ENCODE data around the gene CYLD. TPM values are rescaled to one million over a fixed set of nuclear protein-coding genes. Genes with fewer than 3 reads are reported as not detected.

Gene CYLD
- total RNA-seq, 5 donors from 2014 or later (not counting 1 experiment from before 2014, with no cell fraction given): 243 to 380 (median 294) TPM

DNA sequence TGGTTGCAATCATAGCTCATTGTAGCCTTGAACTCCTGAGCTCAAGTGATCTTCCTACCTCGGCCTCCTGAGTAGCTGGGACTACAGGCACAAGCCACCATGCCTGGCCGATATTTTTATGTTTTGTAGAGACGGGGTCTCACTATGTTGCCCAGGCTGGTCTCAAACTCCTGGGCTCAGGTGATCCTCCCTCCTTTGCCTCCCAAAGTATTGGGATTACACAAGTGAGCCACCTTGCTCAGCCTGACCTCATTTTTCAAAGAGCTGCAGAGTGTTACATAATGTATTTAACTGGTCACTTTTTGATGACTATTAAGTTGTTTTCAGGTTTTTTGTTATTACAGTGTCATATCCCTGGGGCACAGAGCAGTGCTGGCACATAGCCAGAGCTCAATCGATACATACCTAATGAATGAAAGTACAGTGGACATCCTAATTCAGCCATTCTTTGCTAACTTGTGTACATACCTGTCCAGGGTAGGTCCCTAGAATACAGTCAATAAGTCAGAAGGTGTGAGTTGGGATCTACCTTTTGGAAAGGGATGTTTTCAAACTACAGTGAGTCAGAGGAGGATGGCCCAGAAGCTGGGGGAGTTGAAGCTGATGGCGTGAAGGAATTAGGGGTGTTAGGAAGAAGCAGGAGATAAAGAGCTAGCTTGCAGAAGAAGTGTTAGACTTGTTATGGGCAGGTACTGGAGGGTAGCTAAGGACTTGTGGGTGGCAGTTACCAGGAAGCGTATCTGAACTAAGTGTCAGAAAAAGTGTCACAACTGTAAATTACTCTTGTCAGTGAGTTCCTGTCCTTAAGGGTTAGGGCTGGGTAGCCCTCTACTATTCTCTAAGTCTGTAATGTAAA is 20.1 kb upstream of the CYLD start:
- Histone ChIP-seq H3K4me3 (ENCODE audit: control insufficient read depth in 1 of 2, extremely low read depth in 1 of 2, low read length in 1 of 2) (no peak overlapping the region), H3K9me3 (no peaks in the 10 kb centered on the region), H3K36me3 (ENCODE audit: control insufficient read depth in 2 of 2, extremely low read depth in 1 of 2, insufficient read depth in 1 of 2, low read length in 1 of 2) (peaks cover 5 to 8% of the 10 kb centered on the region in 2 donors), H3K4me1 (ENCODE audit: control insufficient read depth in 1 of 2, extremely low read depth in 1 of 2, insufficient read depth in 2 of 2, low read length in 2 of 2) (peaks cover 16 to 36% of the 10 kb centered on the region in 2 experiments), H3K27me3 (replicated peaks in 1 of 2; ENCODE audit: control insufficient read depth in 2 of 2, extremely low read depth in 1 of 2, insufficient read depth in 2 of 2, low read length in 1 of 2) (no peaks in the 10 kb centered on the region), H3K27ac (ENCODE audit: low read length) (peak overlapping the region; percentile 67)
- ChIA-PET CTCF (interaction anchor here (0.6 to 2.2 kb wide), 6 partner anchors 21 to 85 kb away, joined by 3 to 9 read pairs (median 4); no protein-coding TSS in a partner anchor), POLR2A (no interaction called here)
- H3K9me3 Mint-ChIP-seq: peaks cover 7 to 9% (median 8%) of the 10 kb centered on the region in 3 donors
- 81% methylated on average over 3 of the region's 6 CpGs for WGBS (ENCODE audit: insufficient coverage)
- H3K4me1 Mint-ChIP-seq: peaks cover 45 to 51% (median 48%) of the 10 kb centered on the region in 3 donors
- H3K27me3 Mint-ChIP-seq: no peaks in the 10 kb centered on the region
- peak overlapping the region; percentile 86 to 90 for H3K27ac Mint-ChIP-seq
- peak overlapping the region in 1 of 3 donors; percentile 24 for H3K4me3 Mint-ChIP-seq
- ATAC-seq (replicated peaks in 1 of 4) (peak; percentile 36 to 74 (median 68)), DNase-seq (peak in 3 of 35 experiments; percentile 4 to 56 (median 16))
- peaks cover 37% of the 10 kb centered on the region for H3K36me3 Mint-ChIP-seq

DNA sequence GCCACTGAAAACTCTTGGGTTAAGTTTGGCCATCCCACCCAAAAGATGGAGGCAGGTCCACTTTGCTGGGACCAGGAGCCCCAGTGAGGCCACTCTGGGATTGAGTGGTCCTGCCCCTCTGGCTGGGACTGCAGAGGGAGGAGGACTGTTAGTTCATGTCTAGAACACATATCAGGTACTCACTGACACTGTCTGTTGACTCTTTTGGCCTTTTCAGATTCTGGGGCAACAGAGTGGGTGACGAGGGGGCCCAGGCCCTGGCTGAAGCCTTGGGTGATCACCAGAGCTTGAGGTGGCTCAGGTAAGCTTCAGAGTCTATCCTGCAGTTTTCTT is 19.5 kb upstream of the CYLD start:
- no peaks in the 10 kb centered on the region for H3K9me3 ChIP-seq
- peaks cover 5 to 8% of the 10 kb centered on the region in 2 donors for H3K36me3 ChIP-seq (ENCODE audit: control insufficient read depth in 2 of 2, extremely low read depth in 1 of 2, insufficient read depth in 1 of 2, low read length in 1 of 2)
- 80% methylated on average over 1 of the region's 1 CpG for WGBS (ENCODE audit: insufficient coverage)
- peaks cover 7 to 9% (median 8%) of the 10 kb centered on the region in 3 donors for H3K9me3 Mint-ChIP-seq
- H3K36me3 Mint-ChIP-seq: peaks cover 36% of the 10 kb centered on the region
- no peaks in the 10 kb centered on the region for H3K27me3 ChIP-seq (replicated peaks in 1 of 2; ENCODE audit: control insufficient read depth in 2 of 2, extremely low read depth in 1 of 2, insufficient read depth in 2 of 2, low read length in 1 of 2)
- H3K27ac ChIP-seq (ENCODE audit: low read length): peak overlapping the region; percentile 67
- H3K4me3 Mint-ChIP-seq: peak overlapping the region in 1 of 3 donors; percentile 24
- ATAC-seq (replicated peaks in 1 of 4) (peak in 1 of 4 experiments; percentile 30), DNase-seq (no peak)
- no peaks in the 10 kb centered on the region for H3K27me3 Mint-ChIP-seq
- H3K4me1 ChIP-seq (ENCODE audit: control insufficient read depth in 1 of 2, extremely low read depth in 1 of 2, insufficient read depth in 2 of 2, low read length in 2 of 2): peaks cover 16 to 36% of the 10 kb centered on the region in 2 experiments
- H3K4me3 ChIP-seq (ENCODE audit: control insufficient read depth in 1 of 2, extremely low read depth in 1 of 2, low read length in 1 of 2): no peak overlapping the region
- H3K4me1 Mint-ChIP-seq: peaks cover 43 to 46% (median 44%) of the 10 kb centered on the region in 3 donors
- ChIA-PET CTCF (interaction anchor here (0.6 to 1.0 kb wide), 6 partner anchors 19 to 1126 kb away, joined by 3 to 5 read pairs (median 4); no protein-coding TSS in a partner anchor), POLR2A (no interaction called here)
- H3K27ac Mint-ChIP-seq: peak overlapping the region; percentile 86 to 90

DNA sequence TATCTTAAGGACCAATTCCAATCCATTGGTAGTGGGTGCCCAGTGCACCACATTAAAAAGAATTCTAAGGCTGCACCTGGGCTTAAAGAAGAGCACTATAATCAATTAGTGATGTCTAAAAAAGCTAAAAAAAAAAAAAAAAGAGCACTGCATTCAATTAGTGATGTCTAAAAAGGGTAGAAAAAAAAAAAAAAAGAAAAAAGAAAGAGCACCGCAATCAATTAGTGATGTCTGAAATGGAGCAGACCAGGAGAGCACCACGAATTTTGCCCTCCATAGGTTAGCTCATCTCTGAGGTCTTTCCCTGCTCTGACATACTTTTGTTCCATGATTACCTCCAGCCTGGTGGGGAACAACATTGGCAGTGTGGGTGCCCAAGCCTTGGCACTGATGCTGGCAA is 18.9 kb upstream of the CYLD start:
- H3K27me3 ChIP-seq (replicated peaks in 1 of 2; ENCODE audit: control insufficient read depth in 2 of 2, extremely low read depth in 1 of 2, insufficient read depth in 2 of 2, low read length in 1 of 2): no peaks in the 10 kb centered on the region
- peaks cover 16 to 36% of the 10 kb centered on the region in 2 experiments for H3K4me1 ChIP-seq (ENCODE audit: control insufficient read depth in 1 of 2, extremely low read depth in 1 of 2, insufficient read depth in 2 of 2, low read length in 2 of 2)
- Mint-ChIP-seq H3K4me1 (peaks cover 41 to 43% (median 41%) of the 10 kb centered on the region in 3 donors), H3K4me3 (peak overlapping the region in 1 of 3 donors; percentile 24), H3K27me3 (no peaks in the 10 kb centered on the region), H3K27ac (peak overlapping the region in 1 of 2 donors; percentile 90), H3K36me3 (peaks cover 34% of the 10 kb centered on the region), H3K9me3 (peaks cover 7 to 9% (median 8%) of the 10 kb centered on the region in 3 donors)
- H3K9me3 ChIP-seq: no peaks in the 10 kb centered on the region
- DNase-seq (no peak), ATAC-seq (replicated peaks in 1 of 4) (no peak)
- CTCF ChIA-PET: interaction anchor here (0.6 to 0.7 kb wide), 3 partner anchors 18 to 1127 kb away, joined by 3 to 5 read pairs (median 4); no protein-coding TSS in a partner anchor
- WGBS (ENCODE audit: insufficient coverage): 100% methylated on average over 1 of the region's 2 CpGs
- POLR2A ChIA-PET: interaction anchor here in 1 of 2 donors (1.6 kb wide), 1 partner anchor 19 kb away, joined by 5 read pairs; the partner anchor contains the start of gene CYLD
- peaks cover 5 to 8% of the 10 kb centered on the region in 2 donors for H3K36me3 ChIP-seq (ENCODE audit: control insufficient read depth in 2 of 2, extremely low read depth in 1 of 2, insufficient read depth in 1 of 2, low read length in 1 of 2)
- no peak overlapping the region for H3K4me3 ChIP-seq (ENCODE audit: control insufficient read depth in 1 of 2, extremely low read depth in 1 of 2, low read length in 1 of 2)
- H3K27ac ChIP-seq (ENCODE audit: low read length): peak overlapping the region; percentile 67

DNA sequence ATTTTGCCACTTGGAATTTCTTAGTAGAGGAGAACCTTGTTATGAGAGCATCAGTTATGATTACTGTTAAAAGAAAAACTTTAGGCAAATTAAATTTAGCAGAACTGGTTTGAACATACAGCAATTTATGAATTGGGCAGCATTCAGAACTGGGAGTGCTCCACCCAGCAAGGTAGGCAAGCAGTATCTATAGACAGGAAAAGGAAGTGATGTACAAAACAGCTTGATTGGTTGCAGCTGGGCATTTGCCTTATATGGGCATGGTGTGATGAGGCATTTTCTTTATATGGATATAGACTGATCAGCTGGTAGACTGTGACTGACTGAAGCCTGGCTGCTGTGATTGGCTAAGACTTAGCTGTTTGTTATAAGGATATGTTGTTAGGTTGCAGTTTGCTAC is 17.6 kb upstream of the CYLD start:
- Histone ChIP-seq H3K4me3 (ENCODE audit: control insufficient read depth in 1 of 2, extremely low read depth in 1 of 2, low read length in 1 of 2) (no peak overlapping the region), H3K9me3 (no peaks in the 10 kb centered on the region), H3K36me3 (ENCODE audit: control insufficient read depth in 2 of 2, extremely low read depth in 1 of 2, insufficient read depth in 1 of 2, low read length in 1 of 2) (peaks cover 2 to 8% of the 10 kb centered on the region in 2 donors), H3K4me1 (ENCODE audit: control insufficient read depth in 1 of 2, extremely low read depth in 1 of 2, insufficient read depth in 2 of 2, low read length in 2 of 2) (peaks cover 16 to 36% of the 10 kb centered on the region in 2 experiments), H3K27me3 (replicated peaks in 1 of 2; ENCODE audit: control insufficient read depth in 2 of 2, extremely low read depth in 1 of 2, insufficient read depth in 2 of 2, low read length in 1 of 2) (no peaks in the 10 kb centered on the region), H3K27ac (ENCODE audit: low read length) (no peak overlapping the region)
- Mint-ChIP-seq H3K4me1 (peaks cover 34 to 37% (median 37%) of the 10 kb centered on the region in 3 donors), H3K36me3 (peaks cover 41% of the 10 kb centered on the region), H3K27ac (peak overlapping the region in 1 of 2 donors; percentile 30), H3K27me3 (no peaks in the 10 kb centered on the region), H3K4me3 (no peak overlapping the region), H3K9me3 (peaks cover 7 to 9% (median 8%) of the 10 kb centered on the region in 3 donors)
- ATAC-seq (replicated peaks in 1 of 4): peak in 1 of 4 experiments; percentile 25
- ChIA-PET CTCF (interaction anchor here in 1 of 2 donors (1.1 to 1.4 kb wide), 2 partner anchors 17 to 32 kb away, joined by 3 read pairs; partner anchors contain the start of gene CYLD), POLR2A (interaction anchor here in 1 of 2 donors (0.6 to 1.6 kb wide), 2 partner anchors 13 to 17 kb away, joined by 3 to 5 read pairs; partner anchors contain the start of gene CYLD)
- DNase-seq: no peak

DNA sequence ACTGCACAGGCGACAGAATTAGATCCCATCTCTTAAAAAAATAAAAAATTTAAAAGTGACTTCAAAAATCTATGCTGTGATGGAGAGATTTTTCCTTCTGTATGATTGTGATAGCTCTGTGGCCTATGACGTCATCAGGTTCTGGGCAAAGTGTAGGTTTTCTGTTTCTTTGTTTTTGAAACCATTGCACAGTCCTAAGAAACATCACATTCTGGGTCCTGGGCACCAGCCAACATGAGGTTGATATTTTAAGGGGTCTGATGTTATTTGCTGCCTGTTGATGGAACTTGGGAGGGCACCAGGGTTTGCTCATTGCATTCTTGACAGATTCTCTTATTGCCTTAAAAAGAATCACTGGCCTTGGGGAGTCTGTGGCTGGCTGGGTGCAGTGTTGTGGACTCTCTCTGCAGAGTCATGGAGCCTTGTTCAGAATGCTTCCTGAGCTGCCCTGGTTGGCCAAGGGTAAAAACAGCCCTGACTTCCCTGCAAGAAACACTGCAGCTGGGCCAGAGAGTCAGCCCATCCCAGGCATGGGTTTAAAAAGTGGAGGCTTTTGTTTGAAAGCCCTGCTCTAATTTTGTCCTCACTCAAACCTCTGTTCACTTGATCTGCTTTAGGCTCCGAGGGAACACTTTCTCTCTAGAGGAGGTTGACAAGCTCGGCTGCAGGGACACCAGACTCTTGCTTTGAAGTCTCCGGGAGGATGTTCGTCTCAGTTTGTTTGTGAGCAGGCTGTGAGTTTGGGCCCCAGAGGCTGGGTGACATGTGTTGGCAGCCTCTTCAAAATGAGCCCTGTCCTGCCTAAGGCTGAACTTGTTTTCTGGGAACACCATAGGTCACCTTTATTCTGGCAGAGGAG is 10.5 kb upstream of the CYLD start:
- Mint-ChIP-seq H3K27me3 (no peaks in the 10 kb centered on the region), H3K9me3 (no peaks in the 10 kb centered on the region), H3K4me1 (peaks cover 19 to 35% (median 26%) of the 10 kb centered on the region in 3 donors), H3K27ac (peak overlapping the region; percentile 85 to 91), H3K36me3 (peaks cover 19% of the 10 kb centered on the region), H3K4me3 (peak overlapping the region in 1 of 3 donors; percentile 38)
- ATAC-seq (replicated peaks in 1 of 4): peak; percentile 84 to 93 (median 89)
- CTCF ChIA-PET: interaction anchor here in 1 of 2 donors (0.9 kb wide), 1 partner anchor 565 kb away, joined by 3 read pairs; no protein-coding TSS in a partner anchor
- peak in 14 of 35 experiments; percentile 16 to 44 (median 24) for DNase-seq
- peaks cover 14 to 17% of the 10 kb centered on the region in 2 experiments for H3K4me1 ChIP-seq (ENCODE audit: control insufficient read depth in 1 of 2, extremely low read depth in 1 of 2, insufficient read depth in 2 of 2, low read length in 2 of 2)
- H3K27me3 ChIP-seq (replicated peaks in 1 of 2; ENCODE audit: control insufficient read depth in 2 of 2, extremely low read depth in 1 of 2, insufficient read depth in 2 of 2, low read length in 1 of 2): no peaks in the 10 kb centered on the region
- WGBS (ENCODE audit: insufficient coverage): 67% methylated on average over 1 of the region's 6 CpGs
- H3K9me3 ChIP-seq: no peaks in the 10 kb centered on the region
- no peaks in the 10 kb centered on the region for H3K36me3 ChIP-seq (ENCODE audit: control insufficient read depth in 2 of 2, extremely low read depth in 1 of 2, insufficient read depth in 1 of 2, low read length in 1 of 2)
- H3K27ac ChIP-seq (ENCODE audit: low read length): peak overlapping the region; percentile 42
- peak overlapping the region in 1 of 2 donors; percentile 8 for H3K4me3 ChIP-seq (ENCODE audit: control insufficient read depth in 1 of 2, extremely low read depth in 1 of 2, low read length in 1 of 2)
- POLR2A ChIA-PET: interaction anchor here in 1 of 2 donors (0.6 to 1.1 kb wide), 2 partner anchors 10 to 42 kb away, joined by 3 read pairs; no protein-coding TSS in a partner anchor

All from T-cell (primary cell).